Measurements from ENCODE around the gene TBC1D4.

TBC1D4 gene

GRCh38 chr13:75390229-75390628 is 91.7 kb downstream of the TBC1D4 start:
- TF ChIP-seq CTCF (IDR thresholded peaks at IDR 0.05) (no peak), ZFX (IDR thresholded peaks at IDR 0.05; ENCODE audit: borderline replicate concordance) (no peak)
- H3K27ac ChIP-seq = no peak overlapping the region

GRCh38 chr13:75385708-75386083 is 96.3 kb downstream of the TBC1D4 start:
- H3K27ac ChIP-seq = no peak overlapping the region
- TF ChIP-seq CTCF (IDR thresholded peaks at IDR 0.05) = no peak
- no peak for TF ChIP-seq ZFX (IDR thresholded peaks at IDR 0.05; ENCODE audit: borderline replicate concordance)

- no peak overlapping the region for H3K27ac ChIP-seq
Observed at GRCh38 chr13:75384879-75385707, 96.9 kb downstream of the TBC1D4 start.

GRCh38 chr13:75383064-75383715 is 98.8 kb downstream of the TBC1D4 start:
- TF ChIP-seq CTCF (IDR thresholded peaks at IDR 0.05) = no peak
- no peak for TF ChIP-seq ZFX (IDR thresholded peaks at IDR 0.05; ENCODE audit: borderline replicate concordance)
- no peak overlapping the region for H3K27ac ChIP-seq

More at GRCh38 chr13:75384879-75385707, 96.9 kb downstream of the TBC1D4 start:
- TF ChIP-seq ZFX (IDR thresholded peaks at IDR 0.05; ENCODE audit: borderline replicate concordance) (no peak), CTCF (IDR thresholded peaks at IDR 0.05) (no peak)

GRCh38 chr13:75378301-75378700 is 103.7 kb downstream of the TBC1D4 start:
- no peak overlapping the region for H3K27ac ChIP-seq
- TF ChIP-seq CTCF (IDR thresholded peaks at IDR 0.05) (no peak), ZFX (IDR thresholded peaks at IDR 0.05; ENCODE audit: borderline replicate concordance) (no peak)

- TF ChIP-seq ZFX (IDR thresholded peaks at IDR 0.05; ENCODE audit: borderline replicate concordance) = no peak
- no peak for TF ChIP-seq CTCF (IDR thresholded peaks at IDR 0.05)
- H3K27ac ChIP-seq = no peak overlapping the region
Observed at GRCh38 chr13:75376792-75377402, 105.1 kb downstream of the TBC1D4 start.

GRCh38 chr13:75375329-75375728 is 106.6 kb downstream of the TBC1D4 start:
- TF ChIP-seq ZFX (IDR thresholded peaks at IDR 0.05; ENCODE audit: borderline replicate concordance) = no peak
- TF ChIP-seq CTCF (IDR thresholded peaks at IDR 0.05) = no peak
- H3K27ac ChIP-seq = no peak overlapping the region

Measured in 22Rv1 (cell line).